Small intestine (tissue), 7 donors: Measurements from ENCODE around the gene FAM98B. TPM values are rescaled to one million over a fixed set of nuclear protein-coding genes. Genes with fewer than 3 reads are reported as not detected.
"Not testable (repeated sequence)": the region's sequence is repeated elsewhere in the genome, so short reads cannot be mapped to it uniquely, and the experiment has no call there.

Experiments used
- DNase-seq, 2 donors: peaks; one replicate each; pipeline versions ENCODE4 v3.0.0 to v3.0.0-alpha.2; 2013
- FAIRE-seq: peaks from 2 replicates; lab custom pipeline; 2012; peaks lifted over from hg19 to GRCh38; lab: Jason Lieb, UNC
- H3K27ac ChIP-seq, 3 donors: one replicate each; pipeline ENCODE4 v1.5.1; 2013; ENCODE audit warnings: low read length in 2 of 3, mild to moderate bottlenecking in 2 of 3, control low read depth in 1 of 3, inconsistent platforms in 1 of 3, low read depth in 1 of 3, moderate library complexity in 1 of 3
- H3K27me3 ChIP-seq, 3 donors: one replicate each; pipeline ENCODE4 v1.6.1; 2013; ENCODE audit warnings: low read length in 3 of 3, inconsistent platforms in 1 of 3; ENCODE audit not compliant: control insufficient read depth in 3 of 3, insufficient read depth in 3 of 3
- H3K36me3 ChIP-seq, 3 donors: one replicate each; pipeline ENCODE4 v1.6.1; 2013; ENCODE audit warnings: low read length in 3 of 3, inconsistent platforms in 1 of 3, low read depth in 1 of 3, mild to moderate bottlenecking in 1 of 3, moderate library complexity in 1 of 3; ENCODE audit not compliant: control insufficient read depth in 3 of 3, insufficient read depth in 2 of 3
- H3K4me1 ChIP-seq, 3 donors: one replicate each; pipeline ENCODE4 v1.6.1; 2013; ENCODE audit warnings: low read length in 2 of 3, inconsistent platforms in 1 of 3, low read depth in 1 of 3, mild to moderate bottlenecking in 1 of 3, moderate library complexity in 1 of 3; ENCODE audit not compliant: control insufficient read depth in 3 of 3, insufficient read depth in 2 of 3
- H3K4me3 ChIP-seq, 3 donors: one replicate each; pipeline ENCODE4 v1.5.1; 2013; ENCODE audit warnings: low read length in 3 of 3, control low read depth in 1 of 3, inconsistent platforms in 1 of 3, low read depth in 1 of 3, mild to moderate bottlenecking in 1 of 3, moderate library complexity in 1 of 3
- H3K9me3 ChIP-seq, 2 donors: one replicate each; pipeline ENCODE4 v1.6.1; 2013; ENCODE audit warnings: low read depth in 1 of 2, low read length in 1 of 2; ENCODE audit not compliant: control insufficient read depth in 2 of 2, insufficient read depth in 1 of 2
- WGBS, 3 donors: extraction: QIAGEN DNeasy Blood & Tissue Kit; methylation state at CpG; one replicate each; pipeline ENCODE4 v1.1.7; 2013; 5-methylcytosine and 5-hydroxymethylcytosine counted together
- polyA plus RNA-seq, 4 donors: library from polyadenylated mRNA; stranded (reverse) in 3 of 4; unstranded in 1 of 4; fragments of 200-250 nt in 3 of 4; fragments of 120-200 nt in 1 of 4; gene quantifications; one replicate each; pipeline versions ENCODE4 v1.2.1 to v1.2.3, GENCODE V29; 2013
- donor health status: healthy with polysubstance abuse.
- donor health status: control.
- donor health status: control.
- donor health status: Bipolar disorder and iron deficiency.
- donor health status: healthy.

Gene FAM98B
- polyA plus RNA-seq, 4 donors: 5.8 to 33.4 (median 10.8) TPM

GRCh38 chr15:38424101-38424552 is 29.8 kb upstream of the FAM98B start:
- FAIRE-seq (no peak), DNase-seq (no peak)

GRCh38 chr15:38425269-38425668 is 28.7 kb upstream of the FAM98B start:
- H3K9me3 ChIP-seq: peaks cover 0 to 3% of the 10 kb centered on the region in 2 donors
- H3K36me3 ChIP-seq: no peaks in the 10 kb centered on the region
- WGBS, 3 donors: 78 to 85% (median 80%) methylated on average over 1 of the region's 1 CpG
- no peak for DNase-seq
- no peak for FAIRE-seq
- no peak overlapping the region for H3K27ac ChIP-seq
- H3K27me3 ChIP-seq: peaks cover 2 to 3% (median 2%) of the 10 kb centered on the region in 3 donors
- H3K4me3 ChIP-seq: no peak overlapping the region
- H3K4me1 ChIP-seq: no peaks in the 10 kb centered on the region

More at GRCh38 chr15:38424101-38424552, 29.8 kb upstream of the FAM98B start:
- H3K36me3 ChIP-seq: no peaks in the 10 kb centered on the region
- no peak overlapping the region for H3K27ac ChIP-seq
- WGBS, 3 donors: 59 to 64% (median 63%) methylated on average over 4 of the region's 4 CpGs
- H3K4me1 ChIP-seq: no peaks in the 10 kb centered on the region
- H3K9me3 ChIP-seq: peaks cover 0 to 3% of the 10 kb centered on the region in 2 donors
- H3K4me3 ChIP-seq: no peak overlapping the region
- H3K27me3 ChIP-seq: peaks cover 0 to 2% (median 2%) of the 10 kb centered on the region in 3 donors

GRCh38 chr15:38427380-38427779 is 26.5 kb upstream of the FAM98B start:
- H3K27me3 ChIP-seq: peaks cover 0 to 3% (median 0%) of the 10 kb centered on the region in 3 donors
- no peak overlapping the region for H3K27ac ChIP-seq
- DNase-seq (no peak), FAIRE-seq (no peak)
- no peak overlapping the region for H3K4me3 ChIP-seq
- H3K36me3 ChIP-seq: no peaks in the 10 kb centered on the region
- H3K4me1 ChIP-seq: no peaks in the 10 kb centered on the region
- peaks cover 0 to 3% of the 10 kb centered on the region in 2 donors for H3K9me3 ChIP-seq
- WGBS, 3 donors: 76 to 86% (median 83%) methylated on average over 1 of the region's 1 CpG

GRCh38 chr15:38430106-38430760 is 23.7 kb upstream of the FAM98B start:
- H3K9me3 ChIP-seq: peaks cover 0 to 3% of the 10 kb centered on the region in 2 donors
- H3K27me3 ChIP-seq: peaks cover 0 to 3% (median 0%) of the 10 kb centered on the region in 3 donors
- H3K4me1 ChIP-seq: no peaks in the 10 kb centered on the region
- FAIRE-seq (no peak), DNase-seq (no peak)
- H3K4me3 ChIP-seq: no peak overlapping the region
- no peaks in the 10 kb centered on the region for H3K36me3 ChIP-seq
- no peak overlapping the region for H3K27ac ChIP-seq
- 60 to 76% (median 68%) methylated on average over 3 of the region's 3 CpGs for WGBS, 3 donors

GRCh38 chr15:38436993-38437392 is 16.9 kb upstream of the FAM98B start:
- Histone ChIP-seq H3K27ac (no peak overlapping the region), H3K4me1 (no peaks in the 10 kb centered on the region), H3K4me3 (no peak overlapping the region), H3K27me3 (no peaks in the 10 kb centered on the region), H3K9me3 (no peaks in the 10 kb centered on the region), H3K36me3 (no peaks in the 10 kb centered on the region)
- DNase-seq: no peak
- no peak for FAIRE-seq
- WGBS, 3 donors: 0 to 15% (median 3%) methylated on average over 1 of the region's 1 CpG

- peak overlapping the region in 1 of 3 donors; percentile 46 for H3K27ac ChIP-seq
- not testable (repeated sequence) for H3K4me3 ChIP-seq, H3K4me1 ChIP-seq, H3K36me3 ChIP-seq, H3K9me3 ChIP-seq, H3K27me3 ChIP-seq, FAIRE-seq, DNase-seq
- WGBS, 3 donors: 69 to 82% (median 74%) methylated on average over 4 of the region's 4 CpGs
These were observed 16.3 kb upstream of the FAM98B start for GRCh38 chr15:38437603-38438002.

- H3K27ac ChIP-seq: peak overlapping the region in 1 of 3 donors; percentile 46
- peak in 1 of 2 donors; percentile 59 for DNase-seq
- 72 to 79% (median 75%) methylated on average over 2 of the region's 2 CpGs for WGBS, 3 donors
- H3K4me3 ChIP-seq: no peak overlapping the region
- H3K9me3 ChIP-seq: no peaks in the 10 kb centered on the region
- H3K4me1 ChIP-seq: no peaks in the 10 kb centered on the region
- H3K36me3 ChIP-seq: no peaks in the 10 kb centered on the region
- no peaks in the 10 kb centered on the region for H3K27me3 ChIP-seq
- no peak for FAIRE-seq
These were observed 15.6 kb upstream of the FAM98B start for GRCh38 chr15:38438031-38438986.

GRCh38 chr15:38440353-38441129 is 13.4 kb upstream of the FAM98B start:
- WGBS, 3 donors: 26 to 33% (median 27%) methylated on average over 9 of the region's 9 CpGs
- no peak for FAIRE-seq
- peak; percentile 64 to 78 for DNase-seq

More at GRCh38 chr15:38440353-38441129, 13.4 kb upstream of the FAM98B start:
- no peaks in the 10 kb centered on the region for H3K36me3 ChIP-seq
- H3K4me3 ChIP-seq: no peak overlapping the region
- no peak overlapping the region for H3K27ac ChIP-seq
- H3K27me3 ChIP-seq: no peaks in the 10 kb centered on the region
- H3K9me3 ChIP-seq: no peaks in the 10 kb centered on the region
- H3K4me1 ChIP-seq: no peaks in the 10 kb centered on the region
